KBM-7 (cell line): ENCODE data around the gene PON3.

Experiments used
- DNase-seq: peaks from one replicate; pipeline ENCODE4 v3.0.0-alpha.2; 2015
- in situ Hi-C: fragments of 300-500 bp; cut with MboI; formaldehyde crosslinking; loops from 2 replicates; pipeline ENCODE4 v1.14.3; 2020; ENCODE audit warnings: low sequenced_read_pairs, low pct_unique_long_range_greater_than_20kb, mixed read lengths

The PON3 gene

DNA sequence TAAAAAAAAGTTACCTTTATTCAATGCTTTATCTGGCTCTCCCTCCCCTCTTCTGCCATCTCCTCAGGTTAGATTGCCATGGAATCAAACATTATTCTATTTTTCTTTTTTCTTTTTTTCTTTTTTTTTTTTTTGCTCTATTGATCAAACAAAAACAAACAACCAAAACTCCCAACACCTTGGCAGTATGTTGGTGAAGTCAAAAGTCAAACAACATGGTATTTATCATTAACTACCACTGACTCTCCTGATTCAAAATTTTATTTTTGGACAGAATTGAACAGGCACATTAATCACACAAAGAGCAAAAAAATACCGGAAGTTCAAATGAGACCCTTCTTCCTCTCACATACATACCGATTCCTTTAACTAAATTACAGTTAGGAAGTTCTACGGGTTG is 78.2 kb downstream of the PON3 start:
- no peak for DNase-seq
- in situ Hi-C loops: no loop called here

DNA sequence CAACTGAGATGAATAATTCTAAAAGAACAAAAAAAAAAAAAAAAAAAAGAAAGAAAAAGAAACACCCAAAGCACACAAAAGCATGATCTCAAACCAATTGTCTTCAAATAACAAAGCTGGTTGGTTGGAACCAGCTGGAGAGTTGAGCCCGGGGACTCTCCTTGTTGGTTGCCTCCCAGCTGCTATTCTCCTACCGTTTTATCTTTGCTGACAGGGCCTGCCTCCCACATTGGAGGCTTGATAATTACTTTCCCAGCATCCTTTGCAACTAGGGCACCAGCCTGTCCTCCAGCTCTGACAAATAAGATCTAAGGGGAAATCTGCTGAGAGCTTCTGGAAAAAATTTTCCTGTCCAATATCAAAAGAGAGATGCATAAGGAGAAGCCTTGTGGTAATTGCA is 78.6 kb downstream of the PON3 start:
- in situ Hi-C loops: no loop called here
- no peak for DNase-seq

DNA sequence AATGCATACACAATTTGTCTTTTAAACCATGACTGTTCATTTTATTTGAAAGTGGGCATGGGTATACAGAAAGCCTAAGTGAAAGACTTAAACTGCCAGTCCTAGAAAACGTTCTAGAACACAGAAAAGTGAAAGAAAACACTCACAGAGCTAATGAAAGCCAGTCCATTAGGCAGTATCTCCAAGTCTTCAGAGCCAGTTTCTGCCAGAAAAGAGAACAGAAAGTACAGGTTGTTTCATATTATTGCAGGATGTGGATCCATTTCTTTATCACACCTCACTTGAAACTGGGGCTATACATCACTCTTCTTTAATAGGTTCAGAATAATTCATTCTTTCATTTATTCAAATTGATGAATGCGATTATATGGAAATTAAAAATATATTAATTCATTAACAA is 79.6 kb downstream of the PON3 start:
- in situ Hi-C loops: no loop called here
- DNase-seq: no peak

DNA sequence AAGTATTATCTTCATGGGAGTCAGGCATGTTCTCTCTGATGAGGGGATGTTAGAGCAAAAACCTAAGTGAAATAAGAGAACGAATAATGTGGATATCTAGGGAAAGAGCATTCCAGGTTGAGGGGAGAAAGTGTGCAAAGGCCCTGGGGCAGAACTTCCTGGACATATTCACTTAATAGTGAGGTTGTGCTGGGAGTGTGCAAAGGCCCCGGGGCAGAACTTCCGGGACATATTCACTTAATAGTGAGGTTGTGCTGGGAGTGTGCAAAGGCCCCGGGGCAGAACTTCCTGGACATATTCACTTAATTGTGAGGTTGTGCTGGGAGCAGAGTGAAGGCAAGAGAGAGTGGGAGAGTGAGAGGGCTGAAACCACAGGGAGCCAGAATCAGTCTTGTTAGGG is 83.6 kb downstream of the PON3 start:
- in situ Hi-C loops: no loop called here

DNA sequence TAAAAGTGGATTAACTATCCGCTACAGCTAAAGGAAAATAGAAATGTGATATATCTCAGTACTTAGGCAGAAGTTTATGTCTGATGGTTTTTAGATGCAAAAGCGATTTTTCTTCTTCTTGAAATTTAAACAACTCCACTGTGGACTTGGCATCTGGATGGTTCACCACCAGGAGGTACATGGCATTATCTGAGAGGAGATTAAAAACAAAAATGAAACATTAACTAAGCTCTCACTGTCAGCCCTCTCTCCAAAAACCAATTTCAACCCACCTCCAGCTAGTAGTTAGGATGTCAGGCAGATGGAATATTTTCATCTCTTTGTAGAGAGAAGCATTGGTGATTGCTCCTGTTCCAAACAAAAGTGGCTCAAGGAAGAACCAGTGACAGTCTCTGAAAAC is 84.8 kb downstream of the PON3 start:
- in situ Hi-C loops: no loop called here
- DNase-seq: no peak

More for the DNA sequence above, 83.6 kb downstream of the PON3 start:
- no peak for DNase-seq

DNA sequence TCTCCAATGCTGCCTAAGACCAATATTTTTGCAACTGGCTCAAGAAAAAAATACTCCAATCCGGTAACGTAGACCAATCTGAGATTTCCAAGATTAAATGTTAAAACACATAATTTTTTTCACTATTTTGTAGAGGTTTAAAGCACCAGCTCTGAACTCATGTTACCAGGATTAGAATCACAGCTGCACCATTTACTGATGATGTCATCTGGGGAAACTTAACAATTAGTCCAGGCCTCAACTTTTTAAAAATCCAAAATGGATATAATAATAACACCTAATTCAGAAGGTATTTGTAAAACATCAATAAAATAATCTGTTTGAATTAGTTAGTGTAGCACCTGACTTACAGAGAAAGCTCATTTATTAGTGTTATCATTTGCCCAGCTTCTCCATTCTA is 86.2 kb downstream of the PON3 start:
- no peak for DNase-seq
- in situ Hi-C loops: no loop called here
